DMS153 treated with DMSO at 0.1 percent for 48 hours (cell line): ENCODE results near the gene BCKDHB.
"Not testable (repeated sequence)": the region's sequence is repeated elsewhere in the genome, so short reads cannot be mapped to it uniquely, and the experiment has no call there.

Source experiments
- DNase-seq: peaks from one replicate; lab custom pipeline; 2025; ENCODE audit not compliant: unreplicated experiment; lab: John Stamatoyannopoulos, UW

BCKDHB gene

GRCh38 chr6:80106418-80107235 is at the start of gene BCKDHB:
BCKDHB (plus strand) TSS chr6:80106671; CDS start chr6:80106694, 23 bp downstream.
- DNase-seq = peak; percentile 100

GRCh38 chr6:80060774-80061173 is 45.7 kb upstream of the BCKDHB start:
- DNase-seq = no peak

GRCh38 chr6:80068146-80068545 is 38.3 kb upstream of the BCKDHB start:
- DNase-seq = not testable (repeated sequence)

GRCh38 chr6:80070431-80070830 is 36.0 kb upstream of the BCKDHB start:
- DNase-seq = not testable (repeated sequence)

- no peak for DNase-seq
These were observed 29.4 kb upstream of the BCKDHB start for GRCh38 chr6:80077067-80077466.

- no peak for DNase-seq
These were observed 17.8 kb upstream of the BCKDHB start for GRCh38 chr6:80088637-80089036.

GRCh38 chr6:80091506-80091905 is 15.0 kb upstream of the BCKDHB start:
- DNase-seq = no peak

- no peak for DNase-seq
These were observed 12.5 kb upstream of the BCKDHB start for GRCh38 chr6:80094017-80094416.

- DNase-seq = no peak
These were observed 10.9 kb upstream of the BCKDHB start for GRCh38 chr6:80095600-80095999.

GRCh38 chr6:80098392-80098791 is 8.1 kb upstream of the BCKDHB start:
- no peak for DNase-seq

- DNase-seq = no peak
These were observed 2.0 kb upstream of the BCKDHB start for GRCh38 chr6:80104520-80104919.

- no peak for DNase-seq
These were observed 476 bp upstream of the BCKDHB start for GRCh38 chr6:80105972-80106417.

GRCh38 chr6:80122576-80122975 is 16.1 kb downstream of the BCKDHB start:
- not testable (repeated sequence) for DNase-seq

- no peak for DNase-seq
These were observed 20.3 kb downstream of the BCKDHB start for GRCh38 chr6:80126657-80127345.

GRCh38 chr6:80129485-80129884 is 23.0 kb downstream of the BCKDHB start:
- no peak for DNase-seq

- DNase-seq = peak; percentile 70
These were observed 26.5 kb downstream of the BCKDHB start for GRCh38 chr6:80133020-80133419.

GRCh38 chr6:80134065-80134464 is 27.6 kb downstream of the BCKDHB start:
- no peak for DNase-seq

- DNase-seq = no peak
These were observed 36.1 kb downstream of the BCKDHB start for GRCh38 chr6:80142586-80142985.

GRCh38 chr6:80143419-80143937 is 37.0 kb downstream of the BCKDHB start:
- DNase-seq = peak; percentile 18

- no peak for DNase-seq
These were observed 38.4 kb downstream of the BCKDHB start for GRCh38 chr6:80144753-80145315.

GRCh38 chr6:80145509-80145908 is 39.0 kb downstream of the BCKDHB start:
- no peak for DNase-seq

- no peak for DNase-seq
These were observed 39.5 kb downstream of the BCKDHB start for GRCh38 chr6:80145921-80146320.
